ENCODE data around the gene LHX4. TPM values are rescaled to one million over a fixed set of nuclear protein-coding genes. Genes with fewer than 3 reads are reported as not detected.

Gene LHX4
- total and polyA plus RNA-seq, 2 experiments from 2014 or later, result 0.30 TPM; not detected in 1

DNA sequence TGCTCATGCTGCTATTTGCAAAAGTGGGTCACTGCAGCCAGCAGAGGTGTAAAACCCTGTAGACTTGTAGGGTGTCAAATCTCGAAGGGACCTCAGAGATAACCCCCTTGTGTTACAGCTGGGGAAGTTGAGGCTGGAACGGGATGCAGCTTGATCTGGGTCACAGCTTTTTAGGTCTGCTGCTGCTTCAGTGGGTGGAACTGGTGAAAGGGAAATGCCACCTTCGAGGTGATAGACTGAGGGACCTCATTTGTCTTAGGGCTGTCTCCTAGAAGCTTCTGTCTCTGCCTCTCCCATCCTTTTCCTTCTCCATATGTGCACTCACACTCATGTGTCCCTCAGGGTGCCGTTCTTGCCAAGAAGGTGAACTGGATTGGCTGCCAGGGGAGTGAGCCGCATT is 40.0 kb upstream of the LHX4 start:
- Histone ChIP-seq H3K27me3 (replicated peaks; ENCODE audit: insufficient read depth) (no peaks in the 10 kb centered on the region), H3K27ac (no peak overlapping the region), H2AFZ (no peak overlapping the region), H3K4me2 (ENCODE audit: unreplicated experiment) (no peak overlapping the region), H3K79me2 (ENCODE audit: insufficient read depth) (no peaks in the 10 kb centered on the region), H3K9ac (no peak overlapping the region), H3K9me2 (ENCODE audit: insufficient read depth) (no peaks in the 10 kb centered on the region), H3K4me1 (ENCODE audit: insufficient read depth) (no peaks in the 10 kb centered on the region), H3F3A (ENCODE audit: insufficient read depth) (no peaks in the 10 kb centered on the region), H3K36me3 (ENCODE audit: low read depth) (peaks cover 20% of the 10 kb centered on the region), H3K9me3 (ENCODE audit: low read depth) (no peaks in the 10 kb centered on the region), H3K4me3 (no peak overlapping the region), H4K20me1 (ENCODE audit: insufficient read depth) (no peaks in the 10 kb centered on the region)
- TF ChIP-seq EZH2 (IDR thresholded peaks at IDR 0.05; ENCODE audit: insufficient read depth, poor library complexity, severe bottlenecking), result no peak
- in situ Hi-C loops (cut with MboI), result no loop called here
- no peak for DNase-seq
- WGBS, 2 experiments (ENCODE audit: low coverage in 1 of 2, low lambda C conversion rate in 2 of 2, missing lambda C conversion rate in 2 of 2), result 87 to 89% methylated on average over 5 of the region's 5 CpGs

DNA sequence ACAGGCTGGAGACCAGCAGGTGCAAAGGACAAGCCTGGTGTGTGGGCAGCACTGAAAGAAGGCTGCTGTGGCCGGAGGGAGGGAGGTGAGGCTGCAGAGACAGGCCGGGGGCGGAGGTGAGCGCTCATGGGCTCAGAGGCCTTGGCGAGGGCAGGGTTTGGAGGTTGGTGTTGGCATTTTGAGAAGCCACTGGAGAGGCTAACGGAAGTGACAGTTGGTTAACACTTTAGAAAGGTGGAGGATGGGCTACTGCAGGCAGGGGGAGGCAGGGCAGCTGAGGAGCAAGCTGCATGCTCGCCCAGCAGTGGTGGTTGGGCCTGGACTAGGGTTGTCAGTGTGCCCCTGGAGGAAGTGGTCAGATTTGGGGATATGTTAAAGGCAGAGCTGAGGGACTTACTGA is 37.9 kb upstream of the LHX4 start:
- no peaks in the 10 kb centered on the region for H3K9me2 ChIP-seq (ENCODE audit: insufficient read depth)
- H3K4me3 ChIP-seq, result no peak overlapping the region
- no peaks in the 10 kb centered on the region for H4K20me1 ChIP-seq (ENCODE audit: insufficient read depth)
- H3K79me2 ChIP-seq (ENCODE audit: insufficient read depth), result no peaks in the 10 kb centered on the region
- 84 to 89% methylated on average over 7 of the region's 7 CpGs for WGBS, 2 experiments (ENCODE audit: low coverage in 1 of 2, low lambda C conversion rate in 2 of 2, missing lambda C conversion rate in 2 of 2)
- H3K9ac ChIP-seq, result no peak overlapping the region
- no peak overlapping the region for H2AFZ ChIP-seq
- H3F3A ChIP-seq (ENCODE audit: insufficient read depth), result no peaks in the 10 kb centered on the region
- in situ Hi-C loops (cut with MboI), result no loop called here
- TF ChIP-seq EZH2phosphoT487 (IDR thresholded peaks at IDR 0.05; ENCODE audit: insufficient read depth, low read depth) (no peak), EZH2 (IDR thresholded peaks at IDR 0.05; ENCODE audit: insufficient read depth, poor library complexity, severe bottlenecking) (no peak)
- DNase-seq, result no peak
- H3K4me1 ChIP-seq (ENCODE audit: insufficient read depth), result no peaks in the 10 kb centered on the region
- H3K36me3 ChIP-seq (ENCODE audit: low read depth), result peaks cover 20% of the 10 kb centered on the region
- no peak overlapping the region for H3K4me2 ChIP-seq (ENCODE audit: unreplicated experiment)
- no peak overlapping the region for H3K27ac ChIP-seq
- no peaks in the 10 kb centered on the region for H3K27me3 ChIP-seq (replicated peaks; ENCODE audit: insufficient read depth)
- no peaks in the 10 kb centered on the region for H3K9me3 ChIP-seq (ENCODE audit: low read depth)

DNA sequence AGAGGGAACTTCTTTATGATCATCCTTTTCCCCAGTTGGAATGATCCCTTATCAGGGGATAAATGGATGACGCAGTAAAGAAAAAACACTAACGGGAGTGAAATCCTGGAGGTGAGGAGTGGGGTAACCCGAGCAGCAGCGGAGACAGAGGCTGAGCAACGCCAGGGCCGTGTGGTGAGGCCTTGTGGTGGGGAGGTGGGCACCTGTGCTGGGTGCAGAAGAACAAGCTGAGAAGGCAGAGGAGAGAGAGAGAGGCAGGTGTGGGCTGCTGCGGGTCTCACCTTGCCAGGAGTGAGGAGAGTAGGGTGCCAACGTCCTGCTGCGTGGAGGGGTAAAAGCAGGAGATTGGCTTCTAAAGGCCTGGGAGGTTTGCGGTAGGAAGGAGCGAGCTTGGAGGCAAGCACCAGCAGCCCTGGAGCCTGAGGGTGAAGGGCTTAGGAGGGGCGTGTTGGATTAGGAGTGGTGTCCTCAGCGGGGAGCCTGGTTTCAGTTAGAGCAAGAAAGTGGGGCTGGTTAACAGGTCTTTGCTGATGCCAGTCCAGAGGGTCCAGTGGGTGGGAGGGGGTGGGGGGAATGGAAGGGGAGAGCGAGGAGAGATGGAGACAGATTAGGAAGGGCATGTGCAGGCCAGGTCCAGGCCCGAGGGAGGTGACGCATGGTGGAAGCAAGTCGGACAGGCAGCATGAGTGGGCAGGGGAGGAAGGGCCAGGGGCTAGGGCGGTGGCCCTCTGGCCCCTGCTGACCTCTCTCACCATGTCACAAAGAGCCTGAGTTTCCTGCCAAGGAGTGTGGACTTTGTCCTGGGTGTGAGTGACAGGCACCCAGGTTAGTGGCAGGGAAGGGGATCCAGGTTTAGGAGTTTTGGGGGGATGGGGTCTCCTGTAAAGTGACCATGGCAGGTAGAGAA is 36.7 kb upstream of the LHX4 start:
- Histone ChIP-seq H3K79me2 (ENCODE audit: insufficient read depth) (no peaks in the 10 kb centered on the region), H3F3A (ENCODE audit: insufficient read depth) (no peaks in the 10 kb centered on the region), H3K36me3 (ENCODE audit: low read depth) (peaks cover 20% of the 10 kb centered on the region), H3K4me1 (ENCODE audit: insufficient read depth) (no peaks in the 10 kb centered on the region), H3K9me2 (ENCODE audit: insufficient read depth) (no peaks in the 10 kb centered on the region), H3K27ac (no peak overlapping the region), H3K27me3 (replicated peaks; ENCODE audit: insufficient read depth) (no peaks in the 10 kb centered on the region), H3K9me3 (ENCODE audit: low read depth) (no peaks in the 10 kb centered on the region), H3K9ac (no peak overlapping the region), H4K20me1 (ENCODE audit: insufficient read depth) (no peaks in the 10 kb centered on the region), H3K4me3 (no peak overlapping the region), H3K4me2 (ENCODE audit: unreplicated experiment) (no peak overlapping the region), H2AFZ (no peak overlapping the region)
- in situ Hi-C loops (cut with MboI), result no loop called here
- no peak for DNase-seq
- TF ChIP-seq EZH2phosphoT487 (IDR thresholded peaks at IDR 0.05; ENCODE audit: insufficient read depth, low read depth) (no peak), EZH2 (IDR thresholded peaks at IDR 0.05; ENCODE audit: insufficient read depth, poor library complexity, severe bottlenecking) (no peak)
- 94% methylated on average over 16 to 18 of the region's 18 CpGs for WGBS, 2 experiments (ENCODE audit: low coverage in 1 of 2, low lambda C conversion rate in 2 of 2, missing lambda C conversion rate in 2 of 2)

DNA sequence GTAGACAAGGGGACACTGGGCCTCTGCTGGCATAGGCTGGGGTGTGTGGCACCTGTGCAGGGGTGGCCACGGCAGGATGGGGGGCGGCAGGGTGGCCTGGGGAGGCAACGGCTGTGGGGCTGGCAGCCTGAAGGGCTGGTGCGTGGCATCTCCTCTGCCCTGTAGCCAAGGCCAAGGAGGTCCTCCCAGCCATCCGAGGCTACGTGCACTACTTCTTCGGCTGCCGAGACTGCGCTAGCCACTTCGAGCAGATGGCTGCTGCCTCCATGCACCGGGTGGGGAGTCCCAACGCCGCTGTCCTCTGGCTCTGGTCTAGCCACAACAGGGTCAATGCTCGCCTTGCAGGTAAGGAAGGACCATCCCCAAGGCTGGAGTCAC is 36.0 kb upstream of the LHX4 start:
- Histone ChIP-seq H3K27ac (no peak overlapping the region), H3K9me2 (ENCODE audit: insufficient read depth) (no peaks in the 10 kb centered on the region), H3K4me2 (ENCODE audit: unreplicated experiment) (no peak overlapping the region), H3K4me3 (no peak overlapping the region), H3K36me3 (ENCODE audit: low read depth) (peaks cover 16% of the 10 kb centered on the region), H3K27me3 (replicated peaks; ENCODE audit: insufficient read depth) (no peaks in the 10 kb centered on the region), H3K4me1 (ENCODE audit: insufficient read depth) (no peaks in the 10 kb centered on the region), H4K20me1 (ENCODE audit: insufficient read depth) (no peaks in the 10 kb centered on the region), H3K9ac (no peak overlapping the region), H2AFZ (no peak overlapping the region), H3K9me3 (ENCODE audit: low read depth) (no peaks in the 10 kb centered on the region), H3K79me2 (ENCODE audit: insufficient read depth) (no peaks in the 10 kb centered on the region), H3F3A (ENCODE audit: insufficient read depth) (no peaks in the 10 kb centered on the region)
- TF ChIP-seq EZH2 (IDR thresholded peaks at IDR 0.05; ENCODE audit: insufficient read depth, poor library complexity, severe bottlenecking), result no peak
- TF ChIP-seq EZH2phosphoT487 (IDR thresholded peaks at IDR 0.05; ENCODE audit: insufficient read depth, low read depth), result no peak
- in situ Hi-C loops (cut with MboI), result no loop called here
- DNase-seq, result no peak
- WGBS, 2 experiments (ENCODE audit: low coverage in 1 of 2, low lambda C conversion rate in 2 of 2, missing lambda C conversion rate in 2 of 2), result 96 to 98% methylated on average over 13 to 14 of the region's 14 CpGs
